ENCODE measurements around the gene EFTUD2. TPM values are rescaled to one million over a fixed set of nuclear protein-coding genes. Genes with fewer than 3 reads are reported as not detected.

The EFTUD2 gene
- total RNA-seq, 1 experiment from 2014 or later, result 150 TPM

DNA sequence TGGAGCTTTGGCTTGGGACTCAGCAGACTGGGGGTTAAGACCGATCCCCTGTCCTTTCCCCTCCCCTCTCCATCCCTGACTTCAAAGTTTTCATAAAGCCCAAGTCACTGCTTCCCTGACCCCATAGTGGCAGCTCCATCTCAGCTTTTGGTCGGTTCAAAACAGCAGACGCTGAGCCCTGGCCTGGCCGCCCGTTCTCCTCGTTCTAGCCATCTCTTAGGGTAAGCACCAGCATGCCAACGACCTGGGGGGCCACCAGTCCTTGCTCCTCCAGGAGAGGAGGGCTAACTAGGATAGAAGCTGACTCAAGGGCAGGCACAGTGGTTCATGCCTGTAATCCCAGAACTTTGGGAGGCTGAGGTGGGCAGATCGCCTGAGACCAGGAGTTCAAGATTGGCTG lies 53.0 kb downstream of the EFTUD2 start:
- no peak for DNase-seq (ENCODE audit: low read depth, low spot score)
- ChIA-PET CTCF (interaction anchor here (2.9 kb wide), 1 partner anchor 67 kb away, joined by 12 read pairs; no protein-coding TSS in a partner anchor), RAD21 (ENCODE audit: low non-redundant PET in 1 of 2, low total read pairs in 2 of 2, uncharacterized antibody in 2 of 2, unreplicated experiment in 2 of 2) (no interaction called here), POLR2A (interaction anchor here (0.6 kb wide), 1 partner anchor 9 kb away, joined by 3 read pairs; no protein-coding TSS in a partner anchor)
- intact Hi-C loops (cut with micrococcal nuclease), result no loop called here
- peaks cover 7% of the 10 kb centered on the region in 2 experiments; a peak in 3 of 4 replicates for H3K4me1 ChIP-seq (ENCODE audit: control insufficient read depth in 1 of 2, insufficient read depth in 2 of 2, low read length in 2 of 2)
- no TSS peak for BruUV-seq (replicated peaks)
- no peak overlapping the region for H3K4me3 ChIP-seq (replicated peaks in 1 of 2; ENCODE audit: low read depth in 1 of 2, low read length in 2 of 2)
- peaks cover 2 to 6% of the 10 kb centered on the region in 2 experiments; a peak in 3 of 4 replicates for H3K36me3 ChIP-seq (ENCODE audit: control insufficient read depth in 1 of 2, insufficient read depth in 2 of 2, low read length in 2 of 2)
- no peak overlapping the region for H3K9ac ChIP-seq (ENCODE audit: low read length)
- ATAC-seq, result no peak
- H3K9me3 ChIP-seq (ENCODE audit: control insufficient read depth in 1 of 2, insufficient read depth in 1 of 2, low read depth in 1 of 2, low read length in 2 of 2), result no peaks in the 10 kb centered on the region
- no peak overlapping the region for H3K4me2 ChIP-seq (ENCODE audit: low read length)
- H3K79me2 ChIP-seq (ENCODE audit: insufficient read depth, low read length), result no peaks in the 10 kb centered on the region
- no peaks in the 10 kb centered on the region for H3K9me2 ChIP-seq (ENCODE audit: insufficient read depth)
- no peak overlapping the region for H3K27ac ChIP-seq (ENCODE audit: low read depth, low read length)
- no peaks in the 10 kb centered on the region for H3K27me3 ChIP-seq (ENCODE audit: insufficient read depth, low read length)
- no peak for TF ChIP-seq SP1 (IDR thresholded peaks at IDR 0.05; ENCODE audit: low read depth)
- TF ChIP-seq, protein P1, sequence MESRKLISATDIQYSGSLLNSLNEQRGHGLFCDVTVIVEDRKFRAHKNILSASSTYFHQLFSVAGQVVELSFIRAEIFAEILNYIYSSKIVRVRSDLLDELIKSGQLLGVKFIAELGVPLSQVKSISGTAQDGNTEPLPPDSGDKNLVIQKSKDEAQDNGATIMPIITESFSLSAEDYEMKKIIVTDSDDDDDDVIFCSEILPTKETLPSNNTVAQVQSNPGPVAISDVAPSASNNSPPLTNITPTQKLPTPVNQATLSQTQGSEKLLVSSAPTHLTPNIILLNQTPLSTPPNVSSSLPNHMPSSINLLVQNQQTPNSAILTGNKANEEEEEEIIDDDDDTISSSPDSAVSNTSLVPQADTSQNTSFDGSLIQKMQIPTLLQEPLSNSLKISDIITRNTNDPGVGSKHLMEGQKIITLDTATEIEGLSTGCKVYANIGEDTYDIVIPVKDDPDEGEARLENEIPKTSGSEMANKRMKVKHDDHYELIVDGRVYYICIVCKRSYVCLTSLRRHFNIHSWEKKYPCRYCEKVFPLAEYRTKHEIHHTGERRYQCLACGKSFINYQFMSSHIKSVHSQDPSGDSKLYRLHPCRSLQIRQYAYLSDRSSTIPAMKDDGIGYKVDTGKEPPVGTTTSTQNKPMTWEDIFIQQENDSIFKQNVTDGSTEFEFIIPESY (IDR thresholded peaks at IDR 0.05; ENCODE audit: extremely low read depth, insufficient replicate concordance, low read length), result no peak
- TF ChIP-seq, protein P2, sequence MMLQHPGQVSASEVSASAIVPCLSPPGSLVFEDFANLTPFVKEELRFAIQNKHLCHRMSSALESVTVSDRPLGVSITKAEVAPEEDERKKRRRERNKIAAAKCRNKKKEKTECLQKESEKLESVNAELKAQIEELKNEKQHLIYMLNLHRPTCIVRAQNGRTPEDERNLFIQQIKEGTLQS (IDR thresholded peaks at IDR 0.05), result no peak
- TF ChIP-seq CBX3 (IDR thresholded peaks at IDR 0.05; ENCODE audit: low read depth), result no peak
- no peak for TF ChIP-seq REST (IDR thresholded peaks at IDR 0.05; ENCODE audit: low read depth)
- no peak for TF ChIP-seq ZFX (IDR thresholded peaks at IDR 0.05)
- no peak for TF ChIP-seq RAD21 (IDR thresholded peaks at IDR 0.05; ENCODE audit: low read depth)
- TF ChIP-seq EGR1 (IDR thresholded peaks at IDR 0.05; ENCODE audit: low read depth), result no peak
- no peak for TF ChIP-seq SRF (IDR thresholded peaks at IDR 0.05; ENCODE audit: low read depth)
- no peak for TF ChIP-seq YY1 (IDR thresholded peaks at IDR 0.05; ENCODE audit: extremely low read depth, insufficient replicate concordance, low read depth, low read length)
- TF ChIP-seq POLR2AphosphoS5 (IDR thresholded peaks at IDR 0.05; ENCODE audit: low read depth, low read length), result no peak
- TF ChIP-seq TCF7L2 (IDR thresholded peaks at IDR 0.05; ENCODE audit: borderline replicate concordance, extremely low read depth, insufficient read depth, insufficient read length), result no peak
- TF ChIP-seq, protein P3, sequence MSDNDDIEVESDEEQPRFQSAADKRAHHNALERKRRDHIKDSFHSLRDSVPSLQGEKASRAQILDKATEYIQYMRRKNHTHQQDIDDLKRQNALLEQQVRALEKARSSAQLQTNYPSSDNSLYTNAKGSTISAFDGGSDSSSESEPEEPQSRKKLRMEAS (IDR thresholded peaks at IDR 0.05), result no peak
- TF ChIP-seq JUND (IDR thresholded peaks at IDR 0.05), result no peak
- TF ChIP-seq POLR2A (IDR thresholded peaks at IDR 0.05; ENCODE audit: borderline replicate concordance, extremely low read depth, insufficient read depth, insufficient read length), result no peak
- no peak for TF ChIP-seq ELF1 (IDR thresholded peaks at IDR 0.05; ENCODE audit: borderline replicate concordance, low read depth)
- TF ChIP-seq EZH2phosphoT487 (IDR thresholded peaks at IDR 0.05; ENCODE audit: borderline replicate concordance), result no peak
- no peak for TF ChIP-seq FOSL1 (IDR thresholded peaks at IDR 0.05; ENCODE audit: low read depth)
- H4K20me1 ChIP-seq (ENCODE audit: insufficient read depth), result no peaks in the 10 kb centered on the region
- H2AFZ ChIP-seq (ENCODE audit: low read depth, low read length, poor library complexity, severe bottlenecking), result no peak overlapping the region
